ENCODE measurements around the gene EBLN1. TPM values are rescaled to one million over a fixed set of nuclear protein-coding genes. Genes with fewer than 3 reads are reported as not detected.
A peak's percentile ranks its signal among the peaks of the same experiment; 100 is the strongest.

Gene EBLN1
- polyA plus RNA-seq (2013, experiment 1 of 2) = not detected
- not detected for polyA plus RNA-seq (2013, experiment 2 of 2)

GRCh38 chr10:22217842-22218241 is at the start of gene EBLN1:
TSS of gene EBLN1 (minus strand) at chr10:22218015. CDS start at chr10:22209983, 8,032 bp downstream.
- H3K23ac ChIP-seq (ENCODE audit: low read length in 2 of 2) = no peak within 1 kb of the TSS
- no peak for DNase-seq
- H2AFZ ChIP-seq (ENCODE audit: low read depth, low read length) = no peak within 1 kb of the TSS
- H3K79me1 ChIP-seq (replicated peaks; ENCODE audit: low read length, poor library complexity, severe bottlenecking) = no peaks in the 10 kb centered on the region
- H3K4me1 ChIP-seq (ENCODE audit: control insufficient read depth, insufficient read depth, low read depth, low read length) = no peaks in the 10 kb centered on the region
- no peak within 1 kb of the TSS for H3K9ac ChIP-seq (ENCODE audit: low read length)
- no peak within 1 kb of the TSS for H2BK12ac ChIP-seq (ENCODE audit: low read length in 2 of 2)
- H2BK120ac ChIP-seq (ENCODE audit: low read depth, low read length) = no peak within 1 kb of the TSS
- no peaks in the 10 kb centered on the region for H3K27me3 ChIP-seq (ENCODE audit: control insufficient read depth in 1 of 2, insufficient read depth in 1 of 2, low read length in 2 of 2)
- H2BK15ac ChIP-seq (ENCODE audit: low read depth, poor library complexity, severe bottlenecking) = no peak within 1 kb of the TSS
- WGBS = 94% methylated on average over 6 of the region's 7 CpGs
- H3K36me3 ChIP-seq (ENCODE audit: control insufficient read depth in 1 of 2, insufficient read depth in 2 of 2, low read depth in 1 of 2, low read length in 2 of 2) = no peaks in the 10 kb centered on the region
- H3K14ac ChIP-seq (ENCODE audit: low read length in 2 of 2) = no peak within 1 kb of the TSS
- no peak within 1 kb of the TSS for H3K4me3 ChIP-seq (ENCODE audit: insufficient read depth in 1 of 2, low read depth in 1 of 2, low read length in 2 of 2)
- no peak within 1 kb of the TSS for H3K4ac ChIP-seq (ENCODE audit: low read depth in 1 of 2, low read length in 2 of 2)
- no peak within 1 kb of the TSS for H4K91ac ChIP-seq (ENCODE audit: low read length)
- no peak within 1 kb of the TSS for H2BK5ac ChIP-seq (ENCODE audit: low read depth, low read length, poor library complexity, severe bottlenecking)
- no peak within 1 kb of the TSS for H3K27ac ChIP-seq (ENCODE audit: low read length, poor library complexity, severe bottlenecking)
- H4K8ac ChIP-seq (ENCODE audit: low read length) = no peak within 1 kb of the TSS
- H2AK5ac ChIP-seq (ENCODE audit: low read length, severe bottlenecking) = no peak within 1 kb of the TSS
- no peaks in the 10 kb centered on the region for H3K9me3 ChIP-seq (ENCODE audit: control insufficient read depth, low read length)
- no peak within 1 kb of the TSS for H3K18ac ChIP-seq (ENCODE audit: low read depth in 1 of 2, low read length in 2 of 2)
- H3K4me2 ChIP-seq (ENCODE audit: low read length, poor library complexity, severe bottlenecking) = no peak within 1 kb of the TSS

GRCh38 chr10:22265839-22266537 is 48.2 kb upstream of the EBLN1 start:
- WGBS = 91% methylated on average over 1 of the region's 4 CpGs
- Histone ChIP-seq H3K14ac (ENCODE audit: low read length in 2 of 2) (no peak overlapping the region), H3K9me3 (ENCODE audit: control insufficient read depth, low read length) (no peaks in the 10 kb centered on the region), H3K9ac (ENCODE audit: low read length) (no peak overlapping the region), H3K4me2 (ENCODE audit: low read length, poor library complexity, severe bottlenecking) (no peak overlapping the region), H3K23ac (ENCODE audit: low read length in 2 of 2) (no peak overlapping the region), H4K8ac (ENCODE audit: low read length) (no peak overlapping the region), H3K79me1 (replicated peaks; ENCODE audit: low read length, poor library complexity, severe bottlenecking) (no peaks in the 10 kb centered on the region), H3K36me3 (ENCODE audit: control insufficient read depth in 1 of 2, insufficient read depth in 2 of 2, low read depth in 1 of 2, low read length in 2 of 2) (no peaks in the 10 kb centered on the region), H3K4ac (ENCODE audit: low read depth in 1 of 2, low read length in 2 of 2) (no peak overlapping the region), H2AFZ (ENCODE audit: low read depth, low read length) (no peak overlapping the region), H2BK15ac (ENCODE audit: low read depth, poor library complexity, severe bottlenecking) (no peak overlapping the region), H4K91ac (ENCODE audit: low read length) (no peak overlapping the region), H3K27me3 (ENCODE audit: control insufficient read depth in 1 of 2, insufficient read depth in 1 of 2, low read length in 2 of 2) (peaks cover 2 to 14% of the 10 kb centered on the region in 2 experiments), H2BK12ac (ENCODE audit: low read length in 2 of 2) (no peak overlapping the region), H2AK5ac (ENCODE audit: low read length, severe bottlenecking) (no peak overlapping the region), H3K27ac (ENCODE audit: low read length, poor library complexity, severe bottlenecking) (no peak overlapping the region), H3K4me1 (ENCODE audit: control insufficient read depth, insufficient read depth, low read depth, low read length) (no peaks in the 10 kb centered on the region), H3K18ac (ENCODE audit: low read depth in 1 of 2, low read length in 2 of 2) (no peak overlapping the region), H3K4me3 (ENCODE audit: insufficient read depth in 1 of 2, low read depth in 1 of 2, low read length in 2 of 2) (no peak overlapping the region), H2BK5ac (ENCODE audit: low read depth, low read length, poor library complexity, severe bottlenecking) (no peak overlapping the region), H2BK120ac (ENCODE audit: low read depth, low read length) (no peak overlapping the region)
- DNase-seq = no peak

DNA sequence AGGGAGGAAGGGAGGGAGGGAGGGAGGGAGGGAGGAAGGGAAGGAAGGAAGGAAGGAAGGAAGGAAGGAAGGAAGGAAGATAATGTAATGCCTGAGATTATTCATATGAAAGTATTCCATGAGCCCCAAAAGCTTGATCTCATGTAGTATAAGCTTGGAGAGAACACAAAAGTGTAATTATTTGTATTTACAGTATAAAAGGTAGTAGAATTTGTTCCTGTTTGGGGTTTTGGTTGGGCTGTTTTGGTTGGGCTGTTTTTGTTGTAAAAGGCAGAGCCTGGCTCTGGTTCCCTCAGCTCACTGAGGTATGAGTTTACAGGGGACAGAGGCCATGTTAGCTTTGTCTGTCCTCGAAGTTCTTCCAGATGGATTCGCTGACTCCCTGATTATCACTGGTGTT is 45.3 kb upstream of the EBLN1 start:
- H2BK120ac ChIP-seq (ENCODE audit: low read depth, low read length) = no peak overlapping the region
- no peak overlapping the region for H3K4me2 ChIP-seq (ENCODE audit: low read length, poor library complexity, severe bottlenecking)
- DNase-seq = no peak
- H3K79me1 ChIP-seq (replicated peaks; ENCODE audit: low read length, poor library complexity, severe bottlenecking) = no peaks in the 10 kb centered on the region
- H3K18ac ChIP-seq (ENCODE audit: low read depth in 1 of 2, low read length in 2 of 2) = no peak overlapping the region
- H2AFZ ChIP-seq (ENCODE audit: low read depth, low read length) = no peak overlapping the region
- H2BK15ac ChIP-seq (ENCODE audit: low read depth, poor library complexity, severe bottlenecking) = no peak overlapping the region
- no peak overlapping the region for H2AK5ac ChIP-seq (ENCODE audit: low read length, severe bottlenecking)
- no peaks in the 10 kb centered on the region for H3K9me3 ChIP-seq (ENCODE audit: control insufficient read depth, low read length)
- peaks cover 2 to 36% of the 10 kb centered on the region in 2 experiments for H3K27me3 ChIP-seq (ENCODE audit: control insufficient read depth in 1 of 2, insufficient read depth in 1 of 2, low read length in 2 of 2)
- H4K91ac ChIP-seq (ENCODE audit: low read length) = no peak overlapping the region
- H3K4ac ChIP-seq (ENCODE audit: low read depth in 1 of 2, low read length in 2 of 2) = no peak overlapping the region
- no peak overlapping the region for H2BK5ac ChIP-seq (ENCODE audit: low read depth, low read length, poor library complexity, severe bottlenecking)
- no peak overlapping the region for H3K23ac ChIP-seq (ENCODE audit: low read length in 2 of 2)
- no peak overlapping the region for H2BK12ac ChIP-seq (ENCODE audit: low read length in 2 of 2)
- no peak overlapping the region for H3K27ac ChIP-seq (ENCODE audit: low read length, poor library complexity, severe bottlenecking)
- no peak overlapping the region for H3K4me3 ChIP-seq (ENCODE audit: insufficient read depth in 1 of 2, low read depth in 1 of 2, low read length in 2 of 2)
- no peak overlapping the region for H3K9ac ChIP-seq (ENCODE audit: low read length)
- no peaks in the 10 kb centered on the region for H3K4me1 ChIP-seq (ENCODE audit: control insufficient read depth, insufficient read depth, low read depth, low read length)
- H4K8ac ChIP-seq (ENCODE audit: low read length) = no peak overlapping the region
- H3K36me3 ChIP-seq (ENCODE audit: control insufficient read depth in 1 of 2, insufficient read depth in 2 of 2, low read depth in 1 of 2, low read length in 2 of 2) = no peaks in the 10 kb centered on the region
- 83% methylated on average over 2 of the region's 2 CpGs for WGBS
- H3K14ac ChIP-seq (ENCODE audit: low read length in 2 of 2) = no peak overlapping the region

DNA sequence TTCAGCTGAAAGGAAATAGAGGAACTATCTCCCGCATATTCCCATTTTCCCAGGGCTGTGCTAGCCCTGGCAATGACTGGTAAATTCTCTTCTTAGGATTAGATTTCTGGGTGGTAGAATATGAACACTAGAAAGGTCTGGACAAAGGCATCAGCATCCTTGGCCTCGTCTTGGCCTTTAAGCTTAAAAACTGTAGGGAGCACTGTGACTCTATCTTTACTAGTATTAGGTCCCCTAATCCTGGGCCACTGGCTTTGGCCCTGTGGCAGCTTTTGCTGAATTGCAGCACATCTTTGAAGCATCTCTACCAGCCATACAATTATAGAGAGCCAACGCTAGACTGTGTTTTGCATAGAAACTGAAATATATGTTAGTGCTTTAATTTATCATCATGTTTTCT is 41.5 kb upstream of the EBLN1 start:
- no peak overlapping the region for H3K23ac ChIP-seq (ENCODE audit: low read length in 2 of 2)
- DNase-seq = peak; percentile 8

More for the DNA sequence above, 41.5 kb upstream of the EBLN1 start:
- no peak overlapping the region for H3K4me2 ChIP-seq (ENCODE audit: low read length, poor library complexity, severe bottlenecking)
- H3K14ac ChIP-seq (ENCODE audit: low read length in 2 of 2) = no peak overlapping the region
- H3K9ac ChIP-seq (ENCODE audit: low read length) = no peak overlapping the region
- peaks cover 0 to 33% of the 10 kb centered on the region in 2 experiments for H3K27me3 ChIP-seq (ENCODE audit: control insufficient read depth in 1 of 2, insufficient read depth in 1 of 2, low read length in 2 of 2)
- no peak overlapping the region for H4K8ac ChIP-seq (ENCODE audit: low read length)
- WGBS = 86% methylated on average over 2 of the region's 3 CpGs
- no peak overlapping the region for H3K18ac ChIP-seq (ENCODE audit: low read depth in 1 of 2, low read length in 2 of 2)
- no peak overlapping the region for H3K4ac ChIP-seq (ENCODE audit: low read depth in 1 of 2, low read length in 2 of 2)
- no peak overlapping the region for H3K27ac ChIP-seq (ENCODE audit: low read length, poor library complexity, severe bottlenecking)
- H3K9me3 ChIP-seq (ENCODE audit: control insufficient read depth, low read length) = no peaks in the 10 kb centered on the region
- no peak overlapping the region for H2BK15ac ChIP-seq (ENCODE audit: low read depth, poor library complexity, severe bottlenecking)
- no peaks in the 10 kb centered on the region for H3K79me1 ChIP-seq (replicated peaks; ENCODE audit: low read length, poor library complexity, severe bottlenecking)
- no peaks in the 10 kb centered on the region for H3K4me1 ChIP-seq (ENCODE audit: control insufficient read depth, insufficient read depth, low read depth, low read length)
- H3K4me3 ChIP-seq (ENCODE audit: insufficient read depth in 1 of 2, low read depth in 1 of 2, low read length in 2 of 2) = no peak overlapping the region
- H2BK120ac ChIP-seq (ENCODE audit: low read depth, low read length) = no peak overlapping the region
- no peak overlapping the region for H2AFZ ChIP-seq (ENCODE audit: low read depth, low read length)
- no peak overlapping the region for H4K91ac ChIP-seq (ENCODE audit: low read length)
- H2BK12ac ChIP-seq (ENCODE audit: low read length in 2 of 2) = no peak overlapping the region
- no peak overlapping the region for H2BK5ac ChIP-seq (ENCODE audit: low read depth, low read length, poor library complexity, severe bottlenecking)
- H2AK5ac ChIP-seq (ENCODE audit: low read length, severe bottlenecking) = no peak overlapping the region
- no peaks in the 10 kb centered on the region for H3K36me3 ChIP-seq (ENCODE audit: control insufficient read depth in 1 of 2, insufficient read depth in 2 of 2, low read depth in 1 of 2, low read length in 2 of 2)

All from mesenchymal stem cell (in vitro differentiated cells and primary cell).